Activated effector memory CD4-positive, alpha-beta T cell treated with Interleukin-2 at 50 U/mL for 16 hours (primary cell): ENCODE measurements around the gene IGLON5.

Experiments used
- DNase-seq: peaks from one replicate; pipeline ENCODE4 v3.0.0-alpha.2; 2020

IGLON5 gene

GRCh38 chr19:51366389-51367254 is 55.2 kb downstream of the IGLON5 start:
- peak; percentile 85 for DNase-seq

GRCh38 chr19:51367255-51367564 is 55.8 kb downstream of the IGLON5 start:
- no peak for DNase-seq

GRCh38 chr19:51367565-51368365 is 56.3 kb downstream of the IGLON5 start:
- DNase-seq: peak; percentile 92

GRCh38 chr19:51368366-51369282 is 57.2 kb downstream of the IGLON5 start, which contains the start of gene CLDND2:
CLDND2 (minus strand) TSS chr19:51369003; CDS start chr19:51368577, 426 bp downstream.
- no peak for DNase-seq

GRCh38 chr19:51370230-51370629 is 58.8 kb downstream of the IGLON5 start:
- DNase-seq: no peak

GRCh38 chr19:51371186-51371690 is 59.8 kb downstream of the IGLON5 start:
- DNase-seq: no peak

- DNase-seq: no peak
Measured at GRCh38 chr19:51372021-51372648, 60.7 kb downstream of the IGLON5 start.

- peak; percentile 62 for DNase-seq
Measured at GRCh38 chr19:51372649-51373504, 61.4 kb downstream of the IGLON5 start, which contains the start of gene NKG7. NKG7 (minus strand) TSS chr19:51372654; CDS start chr19:51372535, 119 bp downstream.

GRCh38 chr19:51375504-51376221 is 64.2 kb downstream of the IGLON5 start:
- DNase-seq: no peak

GRCh38 chr19:51377422-51377821 is 66.0 kb downstream of the IGLON5 start:
- no peak for DNase-seq

GRCh38 chr19:51380379-51380778 is 68.9 kb downstream of the IGLON5 start:
- no peak for DNase-seq
